Coronary artery (tissue), 2 donors: ENCODE measurements around the gene SYT14.

Experiments
- DNase-seq: peaks from one replicate; pipeline ENCODE4 v3.0.0-alpha.2; 2017; ENCODE audit warnings: low spot score
- H3K27ac ChIP-seq, 2 donors: fragments of 200-600 bp; sonication (generic); one replicate each; pipeline ENCODE4 v1.5.1; 2016 to 2019
- H3K4me3 ChIP-seq: fragments of 200-600 bp; sonication (generic); 2 replicates; pipeline ENCODE4 v1.5.1; 2016; ENCODE audit warnings: mild to moderate bottlenecking, moderate library complexity
- CTCF ChIP-seq: fragments of 200-600 bp; sonication (generic); IDR thresholded peaks from one replicate; pipeline ENCODE4 v1.5.1; 2019; ENCODE audit warnings: antibody characterized with exemption

The SYT14 gene

GRCh38 chr1:210214573-210215409 is 276.8 kb downstream of the SYT14 start:
- Histone ChIP-seq H3K4me3 (no peak overlapping the region), H3K27ac (no peak overlapping the region)
- no peak for TF ChIP-seq CTCF
- DNase-seq = no peak

- Histone ChIP-seq H3K4me3 (no peak overlapping the region), H3K27ac (no peak overlapping the region)
- no peak for TF ChIP-seq CTCF
- no peak for DNase-seq
These were observed 279.5 kb downstream of the SYT14 start for GRCh38 chr1:210217482-210217881.

GRCh38 chr1:210218047-210218446 is 280.0 kb downstream of the SYT14 start:
- TF ChIP-seq CTCF = no peak
- Histone ChIP-seq H3K27ac (no peak overlapping the region), H3K4me3 (no peak overlapping the region)
- DNase-seq = no peak
